T-helper 9 cell (primary cell): ENCODE measurements around the gene PEF1.

Experiments
- DNase-seq: peaks from one replicate; pipeline ENCODE4 v3.0.0-alpha.2; 2020
- total RNA-seq, 2 donors: gene quantifications; one replicate each; lab custom pipeline; 2026; lab: John Stamatoyannopoulos, UW

Gene PEF1
- total RNA-seq, result 31.6 to 55.1 reads per million in 2 donors

DNA sequence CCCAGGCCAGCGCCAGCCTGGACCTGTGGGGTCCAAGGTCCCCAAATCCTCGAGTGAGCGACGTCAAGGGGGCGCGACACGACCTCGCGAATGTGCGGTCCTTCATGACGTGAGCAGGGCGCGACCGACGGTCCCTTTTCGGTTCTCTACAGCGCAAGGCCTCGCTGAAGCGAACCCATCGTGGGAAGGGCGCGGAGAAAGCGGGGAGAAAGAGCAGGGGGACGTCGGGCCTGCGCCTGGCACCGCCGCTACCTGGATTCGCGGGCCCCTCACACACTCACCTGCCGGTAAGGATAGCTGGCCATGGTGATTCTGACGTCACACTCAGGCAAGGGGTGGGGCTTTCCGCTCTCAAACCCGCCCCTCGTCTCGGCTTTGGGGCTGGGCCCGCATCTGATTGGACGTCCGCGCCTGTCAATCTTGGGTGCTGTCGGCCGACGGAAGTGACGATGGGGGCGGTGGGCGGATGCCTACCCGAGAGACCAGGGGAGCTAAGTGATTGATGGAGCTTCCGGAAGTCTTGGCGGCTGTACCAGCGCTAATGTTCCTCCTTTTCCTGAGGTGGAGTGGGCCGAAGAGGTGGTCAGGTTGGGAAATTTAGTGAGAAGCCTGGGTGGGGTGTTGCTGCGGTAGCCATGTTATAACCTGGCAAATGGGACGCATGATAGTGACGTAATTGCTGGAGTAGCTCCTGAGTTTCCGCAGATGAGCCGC, at the start of gene PEF1:
TSS of gene PEF1 (minus strand) at position 317 of the 714 bp plus-strand sequence. CDS start at position 305, 12 bp downstream.
- peak; percentile 99 for DNase-seq

- no peak for DNase-seq
Measured at GRCh38 chr1:31693231-31693630, 48.6 kb upstream of the PEF1 start.

DNA sequence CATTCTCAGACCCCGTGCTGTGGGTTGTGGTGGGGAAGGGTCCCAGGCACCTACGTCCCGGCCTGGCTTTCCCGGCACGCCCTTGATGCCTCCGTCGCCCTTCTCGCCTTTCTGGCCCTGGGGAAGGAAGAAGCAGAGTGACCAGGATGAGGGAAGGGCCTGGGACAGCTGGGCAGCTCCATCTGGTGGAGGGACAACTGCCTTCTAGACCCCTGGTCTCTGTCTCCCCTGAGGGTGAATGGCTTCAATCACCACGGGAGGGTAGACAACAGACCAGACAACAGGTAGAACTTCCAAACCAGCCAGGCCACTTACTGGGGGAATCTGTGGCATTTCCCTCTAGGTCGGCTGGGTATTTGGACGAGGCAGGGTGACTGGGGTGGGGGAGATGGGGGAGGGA, 47.3 kb upstream of the PEF1 start:
- no peak for DNase-seq

- DNase-seq, result no peak
Measured at GRCh38 chr1:31691446-31691845, 46.8 kb upstream of the PEF1 start.

DNA sequence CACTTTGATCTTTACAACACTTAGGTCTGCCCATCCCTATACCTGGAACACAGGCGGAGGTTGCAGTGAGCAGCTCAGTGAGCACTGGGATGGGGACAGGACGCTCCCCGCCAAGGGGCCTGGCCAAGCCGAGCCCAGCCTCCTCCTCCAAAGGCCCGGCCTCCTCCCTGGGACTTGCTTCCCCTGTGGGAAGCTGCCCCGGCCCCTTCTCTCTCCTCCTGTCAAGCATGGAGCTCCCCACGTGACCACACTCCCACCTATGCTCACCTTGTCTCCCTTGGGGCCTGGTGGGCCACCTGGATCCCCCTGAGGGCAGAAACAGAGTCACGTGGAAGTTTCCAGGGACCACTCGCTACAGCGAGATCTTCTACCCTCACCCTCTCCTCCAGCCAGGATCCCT, 46.2 kb upstream of the PEF1 start:
- no peak for DNase-seq

DNA sequence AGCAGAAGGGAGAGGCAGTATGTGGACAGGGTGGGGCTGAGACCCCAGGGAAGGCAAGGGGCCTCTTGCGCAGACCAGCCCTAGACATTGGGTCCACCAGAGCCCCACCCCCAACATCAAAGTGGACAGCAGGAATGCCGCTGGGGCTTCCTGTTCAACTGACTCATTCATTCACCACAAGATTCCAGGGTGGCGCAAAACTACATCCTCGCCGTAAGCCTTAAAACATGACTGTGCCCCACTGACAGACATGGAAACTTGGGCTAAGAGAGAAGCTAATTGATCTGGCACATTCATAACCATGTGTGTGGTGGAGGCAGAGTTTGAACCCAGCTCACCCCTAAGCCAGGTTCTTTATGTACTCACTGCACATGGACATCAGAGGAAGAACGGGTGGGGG, 45.2 kb upstream of the PEF1 start:
- no peak for DNase-seq

DNA sequence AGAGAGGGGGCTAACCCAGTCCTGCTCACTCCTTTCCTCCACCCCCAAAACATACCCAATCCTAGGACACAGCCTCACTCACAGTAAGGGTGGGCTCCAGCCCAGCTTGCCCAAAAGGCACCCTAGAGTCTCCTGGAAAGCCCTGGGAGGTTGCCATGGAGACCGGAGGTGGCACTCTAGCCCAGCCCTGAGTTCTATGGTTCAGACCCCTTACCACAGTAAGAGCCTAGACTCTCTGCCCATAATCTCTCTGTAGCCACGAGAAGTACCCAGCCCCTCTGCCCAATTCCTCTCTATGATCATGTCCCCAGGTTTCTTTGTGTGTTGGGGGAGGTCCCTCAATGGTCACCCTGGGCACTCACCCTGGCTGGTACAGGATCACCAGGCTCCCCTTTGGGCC, 44.7 kb upstream of the PEF1 start:
- DNase-seq, result no peak

DNA sequence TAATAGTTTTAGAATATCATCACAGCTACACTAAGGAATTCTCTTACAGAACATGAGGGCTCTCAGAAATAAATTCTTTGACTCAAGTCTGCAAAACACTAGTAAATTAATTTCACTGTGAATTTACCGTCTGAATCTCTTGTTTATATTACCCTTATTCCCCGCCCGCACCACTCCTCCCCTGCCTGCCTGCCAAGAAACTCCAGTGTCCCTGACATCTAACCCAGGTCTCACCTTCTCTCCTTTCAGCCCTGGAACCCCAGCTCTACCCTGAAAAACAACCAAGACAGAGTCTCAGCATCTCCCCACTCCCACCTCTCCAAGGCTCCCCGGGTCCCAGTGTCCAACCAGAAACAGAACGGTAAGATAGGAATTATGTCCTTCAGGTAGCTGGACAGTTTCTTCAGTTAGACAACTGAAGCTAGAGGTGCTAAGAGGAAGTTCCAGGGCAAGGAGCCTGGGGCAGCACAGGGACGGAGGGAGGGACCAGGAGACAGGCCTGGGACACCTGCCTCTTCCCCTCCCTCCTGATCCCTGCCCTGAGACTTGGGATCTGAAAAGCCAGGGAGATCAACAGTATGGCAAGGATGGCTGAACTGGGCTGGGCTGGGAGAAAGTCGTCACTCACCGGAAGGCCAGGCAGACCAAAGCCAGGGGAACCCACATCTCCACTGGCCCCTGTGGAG, 43.7 kb upstream of the PEF1 start:
- DNase-seq, result no peak

DNA sequence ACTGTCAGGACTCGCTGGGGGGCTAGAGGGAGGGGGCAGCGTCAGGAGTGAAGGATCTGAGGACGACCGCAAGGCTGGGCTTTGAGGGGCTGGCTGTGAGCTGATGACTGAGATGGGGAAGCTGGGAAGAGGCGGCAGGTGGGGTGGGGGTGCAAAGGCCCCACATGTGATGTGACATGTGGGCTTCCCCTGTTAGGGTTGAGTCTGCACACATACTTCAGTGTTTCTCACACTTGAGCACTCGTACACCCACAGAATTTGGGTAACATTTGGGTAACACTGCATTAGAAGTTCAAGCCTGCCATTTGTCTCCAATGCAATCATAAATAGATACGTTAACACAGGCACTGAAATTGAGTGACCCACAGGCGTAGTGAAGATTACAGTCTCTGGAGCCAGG, 42.9 kb upstream of the PEF1 start:
- no peak for DNase-seq

GRCh38 chr1:31685795-31686194, 41.1 kb upstream of the PEF1 start:
- no peak for DNase-seq

GRCh38 chr1:31683997-31684396, 39.3 kb upstream of the PEF1 start:
- DNase-seq, result no peak

GRCh38 chr1:31681415-31681814, 36.7 kb upstream of the PEF1 start:
- no peak for DNase-seq

DNA sequence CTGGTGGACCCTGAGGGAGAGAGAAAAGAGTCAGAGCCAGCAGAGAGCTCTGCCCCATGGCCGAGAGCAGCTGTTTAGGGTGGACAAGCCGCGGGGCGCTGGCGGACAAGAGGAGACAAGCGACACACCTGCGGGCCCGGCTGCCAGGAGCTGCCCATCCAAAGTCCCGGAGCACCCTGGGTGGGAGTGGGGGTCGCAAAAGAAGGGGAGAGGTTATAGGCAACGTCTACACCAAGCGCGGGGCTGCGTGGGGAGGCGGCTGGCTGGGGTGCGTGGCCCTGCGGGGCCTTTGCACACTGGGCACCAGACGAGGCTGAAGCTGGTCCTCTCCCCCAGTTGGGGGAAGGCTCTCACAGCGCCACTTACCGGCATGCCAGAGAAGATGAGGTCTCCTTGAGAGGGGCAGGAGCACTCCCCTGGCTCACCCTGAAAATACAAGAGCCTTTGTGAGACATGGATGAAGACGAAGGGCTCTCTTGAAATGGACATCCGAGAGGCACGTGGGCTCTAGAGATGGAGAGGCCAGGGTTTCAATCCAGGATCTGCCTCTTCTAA, 35.1 kb upstream of the PEF1 start:
- DNase-seq, result no peak

- DNase-seq, result no peak
Measured at GRCh38 chr1:31679091-31679490, 34.4 kb upstream of the PEF1 start.

GRCh38 chr1:31678681-31679080, 34.0 kb upstream of the PEF1 start:
- DNase-seq, result no peak

DNA sequence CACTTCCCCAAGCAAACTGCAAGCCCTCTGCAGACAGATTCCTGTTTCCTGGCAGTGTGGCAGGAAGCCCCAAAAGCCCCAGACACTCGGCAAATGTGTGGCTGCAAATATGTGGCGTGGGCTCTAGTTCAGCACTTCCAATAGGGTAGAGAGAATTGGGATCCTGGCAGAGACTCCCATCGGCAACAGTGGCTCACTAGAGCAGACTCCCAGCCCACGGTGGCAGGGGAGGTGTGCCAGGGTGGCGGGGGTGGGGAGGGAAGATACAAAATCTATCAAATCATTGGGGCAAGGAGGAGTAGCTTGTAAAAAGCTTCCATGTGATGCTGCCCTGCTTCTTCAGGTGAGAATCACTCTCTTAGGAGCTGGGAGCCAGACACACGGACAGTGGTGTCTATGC, 33.3 kb upstream of the PEF1 start:
- no peak for DNase-seq

GRCh38 chr1:31677401-31677800, 32.7 kb upstream of the PEF1 start:
- no peak for DNase-seq

DNA sequence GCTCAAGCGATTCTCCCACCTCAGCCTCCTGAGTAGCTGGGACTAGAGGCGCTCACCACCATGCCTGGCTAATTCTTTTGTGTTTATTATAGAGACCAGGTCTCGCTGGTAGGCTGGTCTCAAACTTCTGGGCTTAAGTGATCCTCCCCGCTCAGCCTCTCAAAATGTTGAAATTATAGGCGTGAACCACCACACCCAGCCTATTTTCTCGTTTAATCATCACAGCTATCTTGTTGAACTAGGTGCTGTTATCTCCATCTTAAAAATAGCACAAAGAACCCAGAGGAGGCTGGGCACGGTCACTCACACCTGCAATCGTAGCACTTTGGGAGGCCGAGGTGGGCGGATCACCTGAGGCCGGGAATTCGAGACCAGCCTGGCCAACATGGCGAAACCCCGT, 31.1 kb upstream of the PEF1 start:
- DNase-seq, result no peak

- no peak for DNase-seq
Measured at GRCh38 chr1:31675161-31675560, 30.5 kb upstream of the PEF1 start.

- no peak for DNase-seq
Measured at GRCh38 chr1:31674626-31675025, 29.9 kb upstream of the PEF1 start.

DNA sequence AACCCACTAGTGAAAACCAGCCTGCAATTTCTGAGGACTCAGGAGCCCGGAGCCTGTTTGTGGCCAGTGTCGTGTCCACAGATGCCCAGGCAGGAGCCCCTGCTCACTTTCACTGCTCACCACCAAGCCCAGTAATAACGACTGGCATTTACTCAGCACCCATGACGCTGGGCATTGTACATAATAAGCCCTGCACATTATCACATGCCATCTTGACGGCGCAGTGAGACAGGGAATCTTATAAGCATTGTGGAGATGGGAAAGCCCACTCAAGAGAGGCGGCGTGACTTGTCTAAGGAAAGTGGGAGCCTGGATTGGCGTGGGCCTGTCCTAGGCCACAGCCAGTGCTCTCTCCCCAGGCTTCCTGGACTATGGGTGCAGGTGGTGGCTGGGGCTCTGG, 28.8 kb upstream of the PEF1 start:
- no peak for DNase-seq

GRCh38 chr1:31672986-31673385, 28.3 kb upstream of the PEF1 start:
- no peak for DNase-seq

GRCh38 chr1:31671561-31672201, 27.0 kb upstream of the PEF1 start:
- no peak for DNase-seq

DNA sequence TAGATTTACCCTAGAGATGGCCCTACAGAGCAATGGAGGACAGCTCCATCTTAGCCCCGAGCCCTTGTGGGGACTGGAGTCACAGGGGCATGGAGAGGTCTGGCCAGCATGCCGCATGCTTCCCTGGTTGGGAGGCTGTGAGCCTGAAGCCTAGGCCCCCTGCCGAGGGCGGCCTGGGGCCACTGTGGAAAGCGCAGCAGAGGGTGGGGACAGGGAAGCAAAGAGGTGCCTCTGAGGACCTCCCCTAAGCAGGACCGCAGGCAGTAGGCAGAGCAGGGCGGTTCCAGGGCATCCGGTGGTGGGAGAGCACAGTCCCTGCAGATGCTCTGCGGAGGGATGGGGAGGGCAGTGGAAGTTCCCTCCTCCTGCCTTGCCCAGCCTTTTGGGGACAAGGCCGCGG, 26.5 kb upstream of the PEF1 start:
- DNase-seq, result no peak
